Measurements from ENCODE around the gene LRRC15. TPM values are rescaled to one million over a fixed set of nuclear protein-coding genes. Genes with fewer than 3 reads are reported as not detected.

LRRC15 gene
- total and polyA plus RNA-seq, 2 experiments from 2014 or later, result 0.06 TPM; not detected in 1

GRCh38 chr3:194312186-194312742 is 57.3 kb downstream of the LRRC15 start:
- H3K4me3 ChIP-seq, result no peak overlapping the region
- H3K36me3 ChIP-seq, result no peaks in the 10 kb centered on the region
- H3K4me1 ChIP-seq (ENCODE audit: low read depth), result peaks cover 29% of the 10 kb centered on the region
- no peak overlapping the region for H3K27ac ChIP-seq
- no peaks in the 10 kb centered on the region for H3K27me3 ChIP-seq
- H3K9me3 ChIP-seq (ENCODE audit: low read depth), result no peaks in the 10 kb centered on the region
- TF ChIP-seq CTCF (IDR thresholded peaks at IDR 0.05; ENCODE audit: low read depth, low read length), result no peak
- no peak for DNase-seq (ENCODE audit: low read depth in 1 of 2, low spot score in 1 of 2)

GRCh38 chr3:194311000-194311399 is 58.5 kb downstream of the LRRC15 start:
- no peaks in the 10 kb centered on the region for H3K27me3 ChIP-seq

GRCh38 chr3:194310060-194310835 is 59.3 kb downstream of the LRRC15 start:
- peaks cover 44% of the 10 kb centered on the region for H3K4me1 ChIP-seq (ENCODE audit: low read depth)
- DNase-seq (ENCODE audit: low read depth in 1 of 2, low spot score in 1 of 2), result no peak
- H3K27ac ChIP-seq, result no peak overlapping the region
- TF ChIP-seq CTCF (IDR thresholded peaks at IDR 0.05; ENCODE audit: low read depth, low read length), result no peak
- no peaks in the 10 kb centered on the region for H3K27me3 ChIP-seq
- no peaks in the 10 kb centered on the region for H3K36me3 ChIP-seq
- H3K4me3 ChIP-seq, result no peak overlapping the region
- no peaks in the 10 kb centered on the region for H3K9me3 ChIP-seq (ENCODE audit: low read depth)

More at GRCh38 chr3:194311000-194311399, 58.5 kb downstream of the LRRC15 start:
- no peak for DNase-seq (ENCODE audit: low read depth in 1 of 2, low spot score in 1 of 2)
- Histone ChIP-seq H3K4me1 (ENCODE audit: low read depth) (peaks cover 37% of the 10 kb centered on the region), H3K4me3 (no peak overlapping the region), H3K36me3 (no peaks in the 10 kb centered on the region), H3K27ac (no peak overlapping the region), H3K9me3 (ENCODE audit: low read depth) (no peaks in the 10 kb centered on the region)
- TF ChIP-seq CTCF (IDR thresholded peaks at IDR 0.05; ENCODE audit: low read depth, low read length), result no peak

- no peak overlapping the region for H3K27ac ChIP-seq
- no peaks in the 10 kb centered on the region for H3K36me3 ChIP-seq
- no peak for DNase-seq (ENCODE audit: low read depth in 1 of 2, low spot score in 1 of 2)
- no peaks in the 10 kb centered on the region for H3K27me3 ChIP-seq
- H3K4me3 ChIP-seq, result no peak overlapping the region
- H3K9me3 ChIP-seq (ENCODE audit: low read depth), result no peaks in the 10 kb centered on the region
- TF ChIP-seq CTCF (IDR thresholded peaks at IDR 0.05; ENCODE audit: low read depth, low read length), result no peak
- peaks cover 45% of the 10 kb centered on the region for H3K4me1 ChIP-seq (ENCODE audit: low read depth)
Observed at GRCh38 chr3:194308601-194309449, 60.7 kb downstream of the LRRC15 start.

- TF ChIP-seq CTCF (IDR thresholded peaks at IDR 0.05; ENCODE audit: low read depth, low read length), result no peak
- DNase-seq (ENCODE audit: low read depth in 1 of 2, low spot score in 1 of 2), result no peak
- H3K9me3 ChIP-seq (ENCODE audit: low read depth), result no peaks in the 10 kb centered on the region
- H3K36me3 ChIP-seq, result no peaks in the 10 kb centered on the region
- no peak overlapping the region for H3K27ac ChIP-seq
- H3K27me3 ChIP-seq, result no peaks in the 10 kb centered on the region
- H3K4me1 ChIP-seq (ENCODE audit: low read depth), result peaks cover 43% of the 10 kb centered on the region
- no peak overlapping the region for H3K4me3 ChIP-seq
Observed at GRCh38 chr3:194307849-194308248, 61.7 kb downstream of the LRRC15 start.
